Posterior cingulate gyrus (tissue), 11 donors: ENCODE measurements around the gene GREM2.

Source experiments
- DNase-seq, 10 donors: peaks; one replicate each; pipeline versions ENCODE4 v3.0.0 to v3.0.0-alpha.2; 2020 to 2021; ENCODE audit warnings: mixed read lengths in 3 of 10
- intact Hi-C: fragments of 100-400 bp; cut with DNase I; formaldehyde crosslinking; loops from one replicate; pipeline ENCODE4 v1.15.1; 2023

Gene GREM2

GRCh38 chr1:240462766-240463395 lies 149.1 kb downstream of the GREM2 start:
- DNase-seq = no peak
- intact Hi-C loops = no loop called here

- no peak for DNase-seq
- intact Hi-C loops = no loop called here
Measured at GRCh38 chr1:240462277-240462676, 149.7 kb downstream of the GREM2 start.

DNA sequence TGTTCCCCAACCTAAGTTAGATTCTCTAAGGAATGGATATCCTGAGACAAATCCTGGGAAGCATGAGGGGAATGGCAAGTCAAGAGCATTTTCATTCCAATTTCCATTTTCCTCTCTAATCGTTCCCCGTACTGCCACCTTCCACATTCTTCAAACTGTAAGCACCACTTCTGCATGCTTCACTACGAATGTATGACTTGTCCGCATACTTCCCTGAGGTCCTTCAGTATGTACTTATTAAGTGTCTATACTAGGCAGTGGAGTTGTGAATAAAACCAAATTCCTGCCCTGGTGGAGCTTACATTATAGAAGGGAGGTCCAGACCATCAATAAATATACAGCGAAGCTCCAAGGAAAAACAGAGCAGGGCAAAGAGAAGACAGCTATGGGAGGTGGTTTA lies 154.8 kb downstream of the GREM2 start:
- no peak for DNase-seq
- intact Hi-C loops = no loop called here

DNA sequence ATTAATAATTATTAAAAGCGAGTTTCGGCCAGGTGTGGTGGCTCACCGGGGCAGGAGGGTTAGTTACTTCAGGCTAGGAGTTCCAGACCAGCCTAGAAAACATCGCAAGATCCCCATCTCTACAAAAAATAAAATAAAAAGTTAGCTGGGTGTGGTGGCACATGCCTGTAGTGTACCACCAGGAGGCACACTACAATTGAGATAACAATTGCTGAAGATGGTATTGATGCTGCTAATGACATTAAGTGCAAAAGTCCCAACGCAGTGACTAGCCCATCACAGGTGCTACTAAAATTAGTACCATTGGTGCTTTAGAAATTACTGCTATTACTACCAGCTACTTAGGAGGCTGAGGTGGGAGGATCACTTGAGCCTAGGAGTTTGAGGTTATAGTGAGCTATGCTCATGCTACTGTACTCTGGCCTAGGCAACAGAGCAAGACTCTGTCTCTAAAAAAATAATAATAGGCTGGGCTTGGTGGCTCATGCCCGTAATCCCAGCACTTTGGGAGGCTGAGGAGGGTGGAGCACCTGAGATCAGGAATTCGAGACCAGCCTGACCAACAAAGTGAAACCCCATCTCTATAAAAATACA lies 156.6 kb downstream of the GREM2 start:
- no peak for DNase-seq
- intact Hi-C loops = no loop called here

DNA sequence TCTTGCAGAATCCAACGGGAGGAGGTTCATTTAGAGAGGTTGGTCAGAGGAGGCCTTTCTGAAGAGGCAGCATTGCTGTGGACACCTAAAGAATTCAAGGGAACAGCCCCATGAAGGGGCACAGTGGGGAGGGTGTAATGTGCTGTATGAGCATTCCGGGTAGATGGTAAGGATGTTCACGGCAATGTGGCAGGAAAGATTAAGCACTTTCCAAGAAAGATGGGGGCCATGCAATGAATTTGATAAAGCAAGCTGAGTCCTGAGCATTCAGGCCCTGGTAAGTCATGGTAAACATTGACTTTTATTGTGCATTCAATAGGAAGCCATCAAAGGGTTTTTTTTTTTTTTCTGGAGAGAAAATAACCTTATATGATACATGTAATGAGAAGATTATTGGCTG lies 166.6 kb downstream of the GREM2 start:
- DNase-seq = no peak
- intact Hi-C loops = no loop called here

DNA sequence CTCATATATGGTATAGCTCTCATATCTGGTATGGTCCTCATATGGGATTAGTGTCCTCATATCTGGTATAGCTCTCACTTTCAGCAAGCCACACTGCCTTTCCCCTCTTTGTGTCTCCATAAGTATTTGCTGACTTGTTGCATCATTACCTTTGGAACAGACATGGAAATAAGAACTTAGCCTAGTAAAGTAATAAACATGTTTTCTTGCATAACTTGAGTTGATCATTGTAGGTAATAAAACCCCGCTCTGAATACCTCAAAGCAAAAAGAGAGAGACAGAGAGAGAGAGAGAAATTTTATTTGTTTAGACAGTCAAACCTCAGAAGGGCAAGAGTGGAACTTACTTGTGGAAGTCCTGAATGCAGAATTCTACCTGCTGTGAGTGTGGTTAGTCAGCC lies 170.3 kb downstream of the GREM2 start:
- no peak for DNase-seq

More for the DNA sequence above, 170.3 kb downstream of the GREM2 start:
- intact Hi-C loops = no loop called here
